ENCODE data around the gene ITGA2.

DNA sequence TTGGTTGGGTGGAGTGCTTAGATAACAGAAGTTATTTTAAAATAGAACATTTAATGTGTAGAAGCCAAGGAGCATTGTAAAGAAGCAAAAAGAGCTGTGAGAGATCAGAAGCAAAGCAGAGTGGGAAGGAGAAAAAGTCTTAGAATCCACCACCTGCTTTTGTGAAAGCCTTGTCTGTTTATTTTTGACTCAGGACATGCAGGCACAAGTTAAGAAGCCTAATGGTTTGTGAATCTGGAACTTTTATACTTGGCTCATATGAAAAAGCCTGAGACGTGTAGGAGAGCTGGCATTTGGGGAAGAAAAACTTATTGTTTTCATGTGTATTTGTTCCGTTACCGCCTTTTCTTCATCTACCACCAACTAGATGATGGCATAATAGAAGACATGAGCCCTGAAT, 38.5 kb upstream of the ITGA2 start:
- TF ChIP-seq POLR2AphosphoS5 (IDR thresholded peaks at IDR 0.05; ENCODE audit: borderline replicate concordance, low read depth, low read length): no peak
- TF ChIP-seq EZH2 (IDR thresholded peaks at IDR 0.05): no peak

All from SK-N-MC (cell line).